Esophagus squamous epithelium (tissue), 4 donors: ENCODE results near the gene ALPK3.

Source experiments
- POLR2A ChIP-seq, 4 donors: fragments of 450-650 bp; IDR thresholded peaks; one replicate each; pipeline ENCODE4 v1.6.1; 2017; ENCODE audit warnings: antibody characterized with exemption in 4 of 4, mild to moderate bottlenecking in 4 of 4, moderate library complexity in 3 of 4
- TF ChIP-seq, protein P1 (sequence below), 6 experiments: fragments of 450-650 bp in 4 of 6; fragments of 200-600 bp in 2 of 6; sonication (generic) in 2 of 6; IDR thresholded peaks; one replicate each; pipeline ENCODE4 v1.5.1; 2016 to 2019; ENCODE audit warnings: antibody characterized with exemption in 6 of 6, mild to moderate bottlenecking in 4 of 6, moderate library complexity in 4 of 6

DNA sequence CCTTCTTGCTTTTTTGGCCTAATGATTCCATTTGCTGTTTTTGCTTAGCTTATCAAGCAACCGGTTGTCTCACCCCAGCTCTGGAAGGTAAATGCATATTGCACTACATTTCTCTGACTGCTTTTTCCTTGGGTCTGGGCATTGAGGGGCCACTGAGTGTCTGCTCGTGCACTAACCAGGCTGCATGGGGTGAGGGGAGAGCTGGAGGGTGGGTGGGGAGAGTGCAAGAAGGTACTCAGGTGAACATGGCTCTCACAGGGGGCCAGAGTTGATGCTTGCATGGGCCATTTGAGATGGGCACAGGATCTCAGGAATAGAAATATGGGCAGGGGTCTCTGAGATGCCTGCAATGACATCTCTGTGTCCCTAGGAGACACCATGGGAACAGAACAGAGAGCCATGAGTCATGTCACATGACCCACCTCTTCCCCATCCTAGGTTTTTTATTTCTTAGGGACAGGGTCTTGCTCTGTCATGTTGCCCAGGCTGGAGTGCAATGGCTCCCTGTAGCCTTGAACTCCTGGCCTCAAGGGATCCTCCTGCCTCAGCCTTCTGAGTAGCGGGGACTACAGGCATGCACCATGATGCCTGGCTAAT, 6.2 kb downstream of the ALPK3 start:
- TF ChIP-seq, protein P1, sequence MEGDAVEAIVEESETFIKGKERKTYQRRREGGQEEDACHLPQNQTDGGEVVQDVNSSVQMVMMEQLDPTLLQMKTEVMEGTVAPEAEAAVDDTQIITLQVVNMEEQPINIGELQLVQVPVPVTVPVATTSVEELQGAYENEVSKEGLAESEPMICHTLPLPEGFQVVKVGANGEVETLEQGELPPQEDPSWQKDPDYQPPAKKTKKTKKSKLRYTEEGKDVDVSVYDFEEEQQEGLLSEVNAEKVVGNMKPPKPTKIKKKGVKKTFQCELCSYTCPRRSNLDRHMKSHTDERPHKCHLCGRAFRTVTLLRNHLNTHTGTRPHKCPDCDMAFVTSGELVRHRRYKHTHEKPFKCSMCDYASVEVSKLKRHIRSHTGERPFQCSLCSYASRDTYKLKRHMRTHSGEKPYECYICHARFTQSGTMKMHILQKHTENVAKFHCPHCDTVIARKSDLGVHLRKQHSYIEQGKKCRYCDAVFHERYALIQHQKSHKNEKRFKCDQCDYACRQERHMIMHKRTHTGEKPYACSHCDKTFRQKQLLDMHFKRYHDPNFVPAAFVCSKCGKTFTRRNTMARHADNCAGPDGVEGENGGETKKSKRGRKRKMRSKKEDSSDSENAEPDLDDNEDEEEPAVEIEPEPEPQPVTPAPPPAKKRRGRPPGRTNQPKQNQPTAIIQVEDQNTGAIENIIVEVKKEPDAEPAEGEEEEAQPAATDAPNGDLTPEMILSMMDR (IDR thresholded peaks at IDR 0.05) = no peak
- TF ChIP-seq POLR2A (IDR thresholded peaks at IDR 0.05) = no peak
